CD4-positive, alpha-beta memory T cell (primary cell): ENCODE data around the gene MYORG. TPM values are rescaled to one million over a fixed set of nuclear protein-coding genes. Genes with fewer than 3 reads are reported as not detected.

ENCODE experiments used
- CTCF ChIA-PET: fragments of 350-600 bp; sonication (Branson Sonifier 250); formaldehyde crosslinking; loops from one replicate; lab custom pipeline; 2021; ENCODE audit warnings: inconsistent platforms; ENCODE audit not compliant: partially characterized antibody; lab: Charles Lee
- POLR2A ChIA-PET: fragments of 350-600 bp; sonication (Branson Sonifier 250); formaldehyde crosslinking; loops from one replicate; lab custom pipeline; 2021; ENCODE audit not compliant: partially characterized antibody; lab: Charles Lee
- DNase-seq, 5 donors: peaks; one replicate each; pipeline versions ENCODE4 v3.0.0 to v3.0.0-alpha.2; 2020 to 2022; ENCODE audit warnings: mixed read lengths in 1 of 5
- H3K27ac ChIP-seq: one replicate; pipeline ENCODE4 v1.7.0; 2013; ENCODE audit warnings: low read depth, low read length
- H3K27me3 ChIP-seq: 2 replicates; pipeline ENCODE4 v1.7.0; 2013; ENCODE audit warnings: mild to moderate bottlenecking, low read length, moderate library complexity; ENCODE audit not compliant: insufficient read depth
- H3K36me3 ChIP-seq: 2 replicates; pipeline ENCODE4 v1.7.0; 2013; ENCODE audit warnings: mild to moderate bottlenecking, low read length, moderate library complexity; ENCODE audit not compliant: insufficient read depth
- H3K4me1 ChIP-seq: 2 replicates; pipeline ENCODE4 v1.7.0; 2013; ENCODE audit warnings: mild to moderate bottlenecking, low read length, moderate library complexity; ENCODE audit not compliant: insufficient read depth
- H3K4me3 ChIP-seq, 2 donors: one replicate each; pipeline ENCODE4 v1.7.0; 2013; ENCODE audit warnings: low read length in 2 of 2, mild to moderate bottlenecking in 1 of 2
- H3K9me3 ChIP-seq, 2 donors: one replicate each; pipeline ENCODE4 v1.7.0; 2013; ENCODE audit warnings: low read length in 2 of 2, control low read depth in 1 of 2; ENCODE audit not compliant: control insufficient read depth in 1 of 2
- H3K27ac Mint-ChIP-seq, 7 donors: one replicate each; pipeline ENCODE4 v1.8.0; 2020 to 2021; ENCODE audit warnings: mixed read lengths in 7 of 7, mild to moderate bottlenecking in 6 of 7, inconsistent platforms in 3 of 7, moderate library complexity in 3 of 7
- H3K27me3 Mint-ChIP-seq, 2 donors: one replicate each; pipeline ENCODE4 v1.8.0; 2020 to 2021; ENCODE audit warnings: mixed read lengths in 2 of 2
- H3K36me3 Mint-ChIP-seq, 2 donors: one replicate each; pipeline ENCODE4 v1.8.0; 2020 to 2021; ENCODE audit warnings: mixed read lengths in 2 of 2, inconsistent platforms in 1 of 2, mild to moderate bottlenecking in 1 of 2
- H3K4me1 Mint-ChIP-seq, 4 donors: one replicate each; pipeline ENCODE4 v1.8.0; 2020 to 2021; ENCODE audit warnings: mixed read lengths in 4 of 4, mild to moderate bottlenecking in 1 of 4
- H3K4me3 Mint-ChIP-seq, 8 donors: one replicate each; pipeline ENCODE4 v1.8.0; 2020 to 2021; ENCODE audit warnings: mixed read lengths in 8 of 8, mild to moderate bottlenecking in 7 of 8, moderate library complexity in 6 of 8, inconsistent platforms in 3 of 8
- H3K9me3 Mint-ChIP-seq, 8 donors: one replicate each; pipeline ENCODE4 v1.8.0; 2020 to 2021; ENCODE audit warnings: mixed read lengths in 8 of 8, mild to moderate bottlenecking in 5 of 8, inconsistent platforms in 3 of 8, moderate library complexity in 1 of 8
- intact Hi-C: fragments of 100-400 bp; cut with micrococcal nuclease; formaldehyde crosslinking; loops from one replicate; pipeline ENCODE4 v1.15.1; 2023
- polyA plus RNA-seq, 2 donors: library from polyadenylated mRNA; unstranded; fragments of 300-500 nt; fragmentation: Illumina TruSeq; gene quantifications; one replicate each; pipeline ENCODE4 v1.2.3, GENCODE V29; 2021
- total RNA-seq, 2 experiments: library from RNA; stranded (reverse); gene quantifications; one replicate each; pipeline ENCODE4 v1.2.3, GENCODE V29; 2021

Gene MYORG
- total and polyA plus RNA-seq, 4 experiments from 2014 or later, result 0.09 to 1.4 (median 0.94) TPM

- Histone ChIP-seq H3K27ac (no peak overlapping the region), H3K27me3 (no peaks in the 10 kb centered on the region), H3K4me3 (no peak overlapping the region), H3K4me1 (peaks cover 17% of the 10 kb centered on the region), H3K36me3 (no peaks in the 10 kb centered on the region), H3K9me3 (no peaks in the 10 kb centered on the region)
- no peak for DNase-seq
- POLR2A ChIA-PET, result no interaction called here
- Mint-ChIP-seq H3K9me3 (peaks cover 0 to 1% (median 0%) of the 10 kb centered on the region in 8 donors), H3K36me3 (peaks cover 0 to 5% of the 10 kb centered on the region in 2 donors), H3K27ac (peak overlapping the region in 3 of 7 donors; percentile 0 to 91 (median 18)), H3K4me3 (no peak overlapping the region), H3K4me1 (peaks cover 9 to 27% (median 19%) of the 10 kb centered on the region in 4 donors), H3K27me3 (no peaks in the 10 kb centered on the region)
- CTCF ChIA-PET, result no interaction called here
- intact Hi-C loops, result loop anchor here (5.0 kb wide), 1 partner anchor 509 kb away; the partner anchor contains the start of gene UBE2R2
These were observed 50.0 kb downstream of the MYORG start for GRCh38 chr9:34326690-34327089.

GRCh38 chr9:34322899-34323591, 53.7 kb downstream of the MYORG start:
- Histone ChIP-seq H3K4me1 (peaks cover under 1% of the 10 kb centered on the region), H3K27me3 (no peaks in the 10 kb centered on the region), H3K9me3 (no peaks in the 10 kb centered on the region), H3K4me3 (no peak overlapping the region), H3K27ac (no peak overlapping the region), H3K36me3 (no peaks in the 10 kb centered on the region)
- Mint-ChIP-seq H3K27me3 (no peaks in the 10 kb centered on the region), H3K27ac (no peak overlapping the region), H3K4me1 (peaks cover 0 to 2% (median under 1%) of the 10 kb centered on the region in 4 donors), H3K4me3 (no peak overlapping the region), H3K36me3 (no peaks in the 10 kb centered on the region), H3K9me3 (peaks cover 0 to 1% (median 0%) of the 10 kb centered on the region in 8 donors)
- POLR2A ChIA-PET, result no interaction called here
- intact Hi-C loops, result no loop called here
- no peak for DNase-seq
- CTCF ChIA-PET, result no interaction called here

- Histone ChIP-seq H3K9me3 (no peaks in the 10 kb centered on the region), H3K27me3 (no peaks in the 10 kb centered on the region), H3K4me1 (no peaks in the 10 kb centered on the region), H3K36me3 (no peaks in the 10 kb centered on the region), H3K27ac (no peak overlapping the region), H3K4me3 (no peak overlapping the region)
- no peak overlapping the region for H3K27ac Mint-ChIP-seq
- ChIA-PET POLR2A (no interaction called here), CTCF (interaction anchor here (0.7 kb wide), 1 partner anchor 1868 kb away, joined by 4 read pairs; no protein-coding TSS in a partner anchor)
- H3K4me1 Mint-ChIP-seq, result no peaks in the 10 kb centered on the region
- no peak overlapping the region for H3K4me3 Mint-ChIP-seq
- DNase-seq, result no peak
- H3K27me3 Mint-ChIP-seq, result no peaks in the 10 kb centered on the region
- H3K36me3 Mint-ChIP-seq, result no peaks in the 10 kb centered on the region
- peaks cover 0 to 1% (median 0%) of the 10 kb centered on the region in 8 donors for H3K9me3 Mint-ChIP-seq
- intact Hi-C loops, result no loop called here
These were observed 55.2 kb downstream of the MYORG start for GRCh38 chr9:34321451-34321850.

- H3K4me3 ChIP-seq, result no peak overlapping the region
- DNase-seq, result no peak
- ChIA-PET POLR2A (no interaction called here), CTCF (interaction anchor here (1.3 kb wide), 1 partner anchor 61 kb away, joined by 3 read pairs; no protein-coding TSS in a partner anchor)
- H3K4me1 Mint-ChIP-seq, result no peaks in the 10 kb centered on the region
- peaks cover 0 to 2% (median 0%) of the 10 kb centered on the region in 8 donors for H3K9me3 Mint-ChIP-seq
- no peak overlapping the region for H3K4me3 Mint-ChIP-seq
- intact Hi-C loops, result no loop called here
- H3K4me1 ChIP-seq, result no peaks in the 10 kb centered on the region
- no peaks in the 10 kb centered on the region for H3K27me3 ChIP-seq
- no peaks in the 10 kb centered on the region for H3K9me3 ChIP-seq
- no peaks in the 10 kb centered on the region for H3K27me3 Mint-ChIP-seq
- no peak overlapping the region for H3K27ac Mint-ChIP-seq
- H3K36me3 Mint-ChIP-seq, result no peaks in the 10 kb centered on the region
- H3K36me3 ChIP-seq, result no peaks in the 10 kb centered on the region
- no peak overlapping the region for H3K27ac ChIP-seq
These were observed 58.4 kb downstream of the MYORG start for GRCh38 chr9:34318163-34318790.

GRCh38 chr9:34317436-34317835, 59.3 kb downstream of the MYORG start:
- no peak overlapping the region for H3K27ac Mint-ChIP-seq
- H3K9me3 ChIP-seq, result no peaks in the 10 kb centered on the region
- POLR2A ChIA-PET, result no interaction called here

More at GRCh38 chr9:34317436-34317835, 59.3 kb downstream of the MYORG start:
- intact Hi-C loops, result no loop called here
- Histone ChIP-seq H3K27me3 (no peaks in the 10 kb centered on the region), H3K4me3 (no peak overlapping the region), H3K4me1 (no peaks in the 10 kb centered on the region), H3K27ac (no peak overlapping the region), H3K36me3 (no peaks in the 10 kb centered on the region)
- H3K9me3 Mint-ChIP-seq, result peaks cover 0 to 2% (median 0%) of the 10 kb centered on the region in 8 donors
- H3K4me3 Mint-ChIP-seq, result no peak overlapping the region
- no peaks in the 10 kb centered on the region for H3K36me3 Mint-ChIP-seq
- DNase-seq, result no peak
- H3K4me1 Mint-ChIP-seq, result no peaks in the 10 kb centered on the region
- no peaks in the 10 kb centered on the region for H3K27me3 Mint-ChIP-seq
- CTCF ChIA-PET, result no interaction called here

Other genes with a start within 250 kb of the MYORG start
- 10 to 100 TPM; 34.8 to 36.3 TPM for gene UBAP1, start 197.9 kb downstream of the MYORG start, total RNA-seq
- gene UBAP1, start 197.9 kb downstream of the MYORG start, polyA plus RNA-seq, result 10 to 100 TPM; 57.5 to 58.8 TPM
- under 1 TPM; 0.22 to 0.32 TPM for gene KIF24, start 47.6 kb downstream of the MYORG start, total RNA-seq
- gene KIF24, start 47.6 kb downstream of the MYORG start, polyA plus RNA-seq, result not detected
- gene NUDT2, start 47.3 kb downstream of the MYORG start, total RNA-seq, result 10 to 100 TPM; 21.0 TPM
- gene NUDT2, start 47.3 kb downstream of the MYORG start, polyA plus RNA-seq, result 10 to 100 TPM; 26.2 to 29.3 TPM
- gene FAM219A, start 81.7 kb upstream of the MYORG start, total RNA-seq, result 10 to 100 TPM; 13.9 to 16.3 TPM
- gene FAM219A, start 81.7 kb upstream of the MYORG start, polyA plus RNA-seq, result 1 to 10 TPM in 1 of 2 donors, under 1 TPM in 1; 0.33 to 1.4 TPM
- gene DNAI1, start 81.9 kb upstream of the MYORG start, total RNA-seq, result not detected
- gene DNAI1, start 81.9 kb upstream of the MYORG start, polyA plus RNA-seq, result not detected
- not detected for gene ENHO, start 146.1 kb upstream of the MYORG start, total RNA-seq
- gene ENHO, start 146.1 kb upstream of the MYORG start, polyA plus RNA-seq, result under 1 TPM in 1 of 2 donors, not detected in 1; 0.47 TPM
- gene CNTFR, start 212.8 kb upstream of the MYORG start, total RNA-seq, result not detected
- not detected for gene CNTFR, start 212.8 kb upstream of the MYORG start, polyA plus RNA-seq
- gene RPP25L, start 235.2 kb upstream of the MYORG start, total RNA-seq, result 10 to 100 TPM; 28.5 to 28.9 TPM
- 10 to 100 TPM; 39.1 to 46.5 TPM for gene RPP25L, start 235.2 kb upstream of the MYORG start, polyA plus RNA-seq
- 10 to 100 TPM; 57.8 to 62.0 TPM for gene DCTN3, start 243.6 kb upstream of the MYORG start, total RNA-seq
- gene DCTN3, start 243.6 kb upstream of the MYORG start, polyA plus RNA-seq, result 100 to 1,000 TPM; 112 to 144 TPM